IPS-18a (cell line): ENCODE results near the gene CFAP45.

Source experiments
- H3K27ac ChIP-seq: one replicate; pipeline ENCODE4 v1.5.1; 2013; ENCODE audit warnings: low read length
- H3K27me3 ChIP-seq: one replicate; pipeline ENCODE4 v1.6.1; 2013; ENCODE audit warnings: mild to moderate bottlenecking, low read length; ENCODE audit not compliant: control insufficient read depth, insufficient read depth
- H3K36me3 ChIP-seq: one replicate; pipeline ENCODE4 v1.6.1; 2013; ENCODE audit warnings: low read depth, low read length; ENCODE audit not compliant: control insufficient read depth
- H3K4me1 ChIP-seq: one replicate; pipeline ENCODE4 v1.6.1; 2013; ENCODE audit warnings: low read depth, low read length; ENCODE audit not compliant: control insufficient read depth
- H3K4me3 ChIP-seq: one replicate; pipeline ENCODE4 v1.5.1; 2013; ENCODE audit warnings: low read length
- H3K9ac ChIP-seq: one replicate; pipeline ENCODE4 v1.6.1; 2013; ENCODE audit warnings: mild to moderate bottlenecking, low read length, moderate library complexity
- H3K9me3 ChIP-seq: one replicate; pipeline ENCODE4 v1.6.1; 2013; ENCODE audit warnings: low read depth, low read length; ENCODE audit not compliant: control insufficient read depth

Gene CFAP45

GRCh38 chr1:159851407-159851806 lies 48.6 kb downstream of the CFAP45 start:
- peaks cover 39% of the 10 kb centered on the region for H3K27me3 ChIP-seq
- no peaks in the 10 kb centered on the region for H3K9me3 ChIP-seq
- no peak overlapping the region for H3K27ac ChIP-seq
- no peaks in the 10 kb centered on the region for H3K4me1 ChIP-seq
- H3K36me3 ChIP-seq = no peaks in the 10 kb centered on the region
- no peak overlapping the region for H3K4me3 ChIP-seq
- no peak overlapping the region for H3K9ac ChIP-seq

- Histone ChIP-seq H3K4me3 (no peak overlapping the region), H3K36me3 (no peaks in the 10 kb centered on the region), H3K9ac (no peak overlapping the region), H3K4me1 (no peaks in the 10 kb centered on the region), H3K27ac (no peak overlapping the region), H3K27me3 (peaks cover 23% of the 10 kb centered on the region), H3K9me3 (no peaks in the 10 kb centered on the region)
Observed at GRCh38 chr1:159849626-159850366, 50.2 kb downstream of the CFAP45 start.

GRCh38 chr1:159848326-159848725 lies 51.6 kb downstream of the CFAP45 start:
- H3K4me1 ChIP-seq = no peaks in the 10 kb centered on the region
- H3K9ac ChIP-seq = no peak overlapping the region
- peaks cover 8% of the 10 kb centered on the region for H3K27me3 ChIP-seq
- no peak overlapping the region for H3K4me3 ChIP-seq
- no peaks in the 10 kb centered on the region for H3K9me3 ChIP-seq
- H3K27ac ChIP-seq = no peak overlapping the region
- no peaks in the 10 kb centered on the region for H3K36me3 ChIP-seq

- Histone ChIP-seq H3K27ac (no peak overlapping the region), H3K9me3 (no peaks in the 10 kb centered on the region), H3K27me3 (no peaks in the 10 kb centered on the region), H3K4me3 (no peak overlapping the region), H3K9ac (no peak overlapping the region), H3K36me3 (no peaks in the 10 kb centered on the region), H3K4me1 (no peaks in the 10 kb centered on the region)
Observed at GRCh38 chr1:159847231-159847630, 52.7 kb downstream of the CFAP45 start.

- no peak overlapping the region for H3K27ac ChIP-seq
- no peaks in the 10 kb centered on the region for H3K27me3 ChIP-seq
- H3K36me3 ChIP-seq = no peaks in the 10 kb centered on the region
- no peaks in the 10 kb centered on the region for H3K4me1 ChIP-seq
- no peak overlapping the region for H3K9ac ChIP-seq
- H3K9me3 ChIP-seq = no peaks in the 10 kb centered on the region
- H3K4me3 ChIP-seq = no peak overlapping the region
Observed at GRCh38 chr1:159845751-159846629, 54.0 kb downstream of the CFAP45 start.

GRCh38 chr1:159843459-159843858 lies 56.5 kb downstream of the CFAP45 start:
- Histone ChIP-seq H3K4me3 (no peak overlapping the region), H3K4me1 (no peaks in the 10 kb centered on the region), H3K27ac (no peak overlapping the region), H3K36me3 (no peaks in the 10 kb centered on the region), H3K27me3 (no peaks in the 10 kb centered on the region), H3K9me3 (no peaks in the 10 kb centered on the region), H3K9ac (no peak overlapping the region)

- no peaks in the 10 kb centered on the region for H3K4me1 ChIP-seq
- H3K27ac ChIP-seq = no peak overlapping the region
- H3K9me3 ChIP-seq = no peaks in the 10 kb centered on the region
- no peak overlapping the region for H3K4me3 ChIP-seq
- H3K9ac ChIP-seq = no peak overlapping the region
- H3K36me3 ChIP-seq = no peaks in the 10 kb centered on the region
- H3K27me3 ChIP-seq = no peaks in the 10 kb centered on the region
Observed at GRCh38 chr1:159841749-159842148, 58.2 kb downstream of the CFAP45 start.

GRCh38 chr1:159839116-159839849 lies 60.7 kb downstream of the CFAP45 start:
- no peaks in the 10 kb centered on the region for H3K9me3 ChIP-seq
- H3K27ac ChIP-seq = no peak overlapping the region
- H3K4me1 ChIP-seq = no peaks in the 10 kb centered on the region
- no peaks in the 10 kb centered on the region for H3K36me3 ChIP-seq
- H3K4me3 ChIP-seq = no peak overlapping the region
- no peak overlapping the region for H3K9ac ChIP-seq
- no peaks in the 10 kb centered on the region for H3K27me3 ChIP-seq

GRCh38 chr1:159838715-159839114 lies 61.2 kb downstream of the CFAP45 start:
- H3K4me3 ChIP-seq = no peak overlapping the region
- H3K4me1 ChIP-seq = no peaks in the 10 kb centered on the region
- H3K36me3 ChIP-seq = no peaks in the 10 kb centered on the region
- H3K27me3 ChIP-seq = no peaks in the 10 kb centered on the region
- no peak overlapping the region for H3K9ac ChIP-seq
- no peaks in the 10 kb centered on the region for H3K9me3 ChIP-seq
- no peak overlapping the region for H3K27ac ChIP-seq

- Histone ChIP-seq H3K4me1 (peaks cover 11% of the 10 kb centered on the region), H3K36me3 (no peaks in the 10 kb centered on the region), H3K4me3 (no peak overlapping the region), H3K9ac (no peak overlapping the region), H3K27ac (no peak overlapping the region), H3K27me3 (peaks cover 12% of the 10 kb centered on the region), H3K9me3 (no peaks in the 10 kb centered on the region)
Observed at GRCh38 chr1:159835862-159836525, 64.0 kb downstream of the CFAP45 start.

- Histone ChIP-seq H3K4me3 (no peak overlapping the region), H3K4me1 (peaks cover 11% of the 10 kb centered on the region), H3K27me3 (peaks cover 18% of the 10 kb centered on the region), H3K27ac (no peak overlapping the region), H3K36me3 (no peaks in the 10 kb centered on the region), H3K9ac (no peak overlapping the region), H3K9me3 (no peaks in the 10 kb centered on the region)
Observed at GRCh38 chr1:159835356-159835755, 64.6 kb downstream of the CFAP45 start.
